ENCODE data around the gene IL12RB1. TPM values are rescaled to one million over a fixed set of nuclear protein-coding genes. Genes with fewer than 3 reads are reported as not detected.
A peak's percentile ranks its signal among the peaks of the same experiment; 100 is the strongest.

IL12RB1 gene
- total and polyA plus RNA-seq, 2 donors (not counting 3 experiments of a cell fraction or from before 2014, with no cell fraction given): not detected

DNA sequence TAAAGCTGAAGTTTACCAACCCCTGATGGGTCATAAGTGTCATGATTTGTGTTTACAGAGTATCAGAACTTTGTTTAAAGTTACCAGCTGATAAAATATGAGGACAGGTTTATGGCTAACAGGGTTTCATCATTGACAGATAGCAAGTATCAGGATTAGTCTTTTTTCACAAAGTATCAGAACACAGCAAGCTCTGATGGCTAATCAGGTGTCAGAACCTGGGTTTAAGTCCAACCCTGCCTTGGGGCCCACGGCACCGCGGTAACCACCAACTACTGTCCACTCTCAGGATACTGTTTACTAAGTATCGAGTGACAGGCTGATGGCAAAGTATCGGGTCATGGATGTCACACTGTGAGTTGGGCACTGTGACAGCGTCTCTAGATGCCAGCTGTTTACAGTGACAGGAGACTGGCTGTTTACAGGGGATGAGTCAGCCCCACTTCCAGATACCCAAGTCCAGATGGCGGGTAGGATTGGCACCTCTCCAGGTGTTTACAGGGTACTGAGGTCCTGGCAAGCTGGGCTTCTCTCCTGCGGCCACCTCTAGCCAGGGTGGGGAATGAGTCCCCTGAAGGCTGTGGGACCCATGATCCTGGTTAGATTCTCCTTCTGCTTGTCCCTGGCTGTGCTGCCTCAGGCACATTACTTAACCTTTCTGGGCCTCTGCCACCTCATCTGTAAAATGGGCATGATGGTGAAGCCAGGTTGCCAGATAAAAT, 57.0 kb downstream of the IL12RB1 start:
- H3K9me3 ChIP-seq (replicated peaks; ENCODE audit: control insufficient read depth, insufficient read depth, low read length): no peaks in the 10 kb centered on the region
- intact Hi-C loops (cut with micrococcal nuclease): no loop called here
- POLR2A ChIA-PET: interaction anchor here (0.7 kb wide), 2 partner anchors 14 to 491 kb away, joined by 3 to 9 read pairs; no protein-coding TSS in a partner anchor
- peak; percentile 36 for TF ChIP-seq FOS (IDR thresholded peaks at IDR 0.05; ENCODE audit: borderline replicate concordance, insufficient read depth, low read length)
- TF ChIP-seq, protein P1, sequence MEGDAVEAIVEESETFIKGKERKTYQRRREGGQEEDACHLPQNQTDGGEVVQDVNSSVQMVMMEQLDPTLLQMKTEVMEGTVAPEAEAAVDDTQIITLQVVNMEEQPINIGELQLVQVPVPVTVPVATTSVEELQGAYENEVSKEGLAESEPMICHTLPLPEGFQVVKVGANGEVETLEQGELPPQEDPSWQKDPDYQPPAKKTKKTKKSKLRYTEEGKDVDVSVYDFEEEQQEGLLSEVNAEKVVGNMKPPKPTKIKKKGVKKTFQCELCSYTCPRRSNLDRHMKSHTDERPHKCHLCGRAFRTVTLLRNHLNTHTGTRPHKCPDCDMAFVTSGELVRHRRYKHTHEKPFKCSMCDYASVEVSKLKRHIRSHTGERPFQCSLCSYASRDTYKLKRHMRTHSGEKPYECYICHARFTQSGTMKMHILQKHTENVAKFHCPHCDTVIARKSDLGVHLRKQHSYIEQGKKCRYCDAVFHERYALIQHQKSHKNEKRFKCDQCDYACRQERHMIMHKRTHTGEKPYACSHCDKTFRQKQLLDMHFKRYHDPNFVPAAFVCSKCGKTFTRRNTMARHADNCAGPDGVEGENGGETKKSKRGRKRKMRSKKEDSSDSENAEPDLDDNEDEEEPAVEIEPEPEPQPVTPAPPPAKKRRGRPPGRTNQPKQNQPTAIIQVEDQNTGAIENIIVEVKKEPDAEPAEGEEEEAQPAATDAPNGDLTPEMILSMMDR (IDR thresholded peaks at IDR 0.05; ENCODE audit: extremely low read depth in 1 of 2, insufficient read depth in 1 of 2, low read depth in 1 of 2, low read length in 2 of 2): no peak
- TF ChIP-seq JUN (IDR thresholded peaks at IDR 0.05; ENCODE audit: borderline replicate concordance, insufficient read depth, insufficient read length, low read depth): peak; percentile 53
- no peak for TF ChIP-seq EZH2 (IDR thresholded peaks at IDR 0.05; ENCODE audit: borderline replicate concordance, low read depth, low read length, severe bottlenecking)
- no peak for FAIRE-seq
- H3K4me3 ChIP-seq (replicated peaks in 1 of 3; ENCODE audit: insufficient read depth in 1 of 3, low read depth in 1 of 3, low read length in 3 of 3): no peak overlapping the region
- dilution Hi-C loops (cut with MboI; ENCODE audit: extremely low pct_ligation_motif_present, low sequenced_read_pairs): no loop called here
- no peaks in the 10 kb centered on the region for H3K9me1 ChIP-seq (replicated peaks; ENCODE audit: control insufficient read depth, extremely low read depth, insufficient read depth, low read length)
- no peaks in the 10 kb centered on the region for H4K20me1 ChIP-seq (replicated peaks; ENCODE audit: control insufficient read depth, extremely low read depth, insufficient read depth, low read length)
- H3K9ac ChIP-seq (replicated peaks; ENCODE audit: extremely low read depth, insufficient read depth, low read length): no peak overlapping the region
- no peak overlapping the region for H3K4me2 ChIP-seq (ENCODE audit: insufficient read depth, low read length)
- CTCF ChIA-PET: interaction anchor here (0.6 to 0.9 kb wide), 3 partner anchors 19 to 27 kb away, joined by 3 to 4 read pairs (median 3); partner anchors contain the start of gene ARRDC2
- no peaks in the 10 kb centered on the region for H3K79me2 ChIP-seq (ENCODE audit: control insufficient read depth, insufficient read depth, low read length)
- no peak overlapping the region for H3K27ac ChIP-seq (ENCODE audit: insufficient read depth, low read depth, low read length)
- BruUV-seq (replicated peaks): no TSS peak
- H3K4me1 ChIP-seq (ENCODE audit: control insufficient read depth, extremely low read depth, insufficient read depth, low read length): peaks cover 7% of the 10 kb centered on the region
- H2AFZ ChIP-seq (ENCODE audit: low read depth, low read length): peak overlapping the region; percentile 3
- H3K36me3 ChIP-seq (ENCODE audit: control insufficient read depth in 2 of 2, extremely low read depth in 1 of 2, insufficient read depth in 2 of 2, low read length in 2 of 2): no peaks in the 10 kb centered on the region
- H3K27me3 ChIP-seq (ENCODE audit: control insufficient read depth in 2 of 2, insufficient read depth in 2 of 2, low read length in 2 of 2): no peaks in the 10 kb centered on the region
- peak; percentile 81 for DNase-seq (ENCODE audit: low read depth, low spot score)

DNA sequence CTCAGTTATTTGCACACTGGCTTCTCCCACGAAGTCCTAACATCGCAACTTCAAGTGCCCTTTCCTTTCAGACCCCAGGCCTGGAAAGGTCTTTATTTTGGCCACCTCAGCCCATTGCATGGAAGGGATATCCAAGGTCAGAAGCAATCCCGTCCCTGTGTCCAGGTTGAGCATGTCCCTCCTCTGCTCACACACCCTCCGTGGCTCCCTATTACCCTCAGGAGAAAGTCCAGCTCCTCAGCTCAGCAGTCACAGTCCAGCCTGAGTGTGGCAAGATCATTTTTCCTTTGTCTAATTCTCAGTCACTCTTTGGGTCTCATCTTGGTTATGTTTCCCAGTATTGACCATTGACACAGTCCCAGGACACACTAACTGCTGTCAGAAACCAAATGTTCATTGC, 59.6 kb downstream of the IL12RB1 start:
- FAIRE-seq: no peak
- ChIA-PET POLR2A (no interaction called here), CTCF (no interaction called here)
- intact Hi-C loops (cut with micrococcal nuclease): no loop called here
- no TSS peak for BruUV-seq (replicated peaks)
- H3K79me2 ChIP-seq (ENCODE audit: control insufficient read depth, insufficient read depth, low read length): no peaks in the 10 kb centered on the region
- DNase-seq (ENCODE audit: low read depth, low spot score): no peak
- H4K20me1 ChIP-seq (replicated peaks; ENCODE audit: control insufficient read depth, extremely low read depth, insufficient read depth, low read length): no peaks in the 10 kb centered on the region
- H3K36me3 ChIP-seq (ENCODE audit: control insufficient read depth in 2 of 2, extremely low read depth in 1 of 2, insufficient read depth in 2 of 2, low read length in 2 of 2): no peaks in the 10 kb centered on the region
- no peak overlapping the region for H3K4me2 ChIP-seq (ENCODE audit: insufficient read depth, low read length)
- dilution Hi-C loops (cut with MboI; ENCODE audit: extremely low pct_ligation_motif_present, low sequenced_read_pairs): no loop called here
- TF ChIP-seq EZH2 (IDR thresholded peaks at IDR 0.05; ENCODE audit: borderline replicate concordance, low read depth, low read length, severe bottlenecking) (no peak), GATA2 (IDR thresholded peaks at IDR 0.05; ENCODE audit: insufficient read depth, insufficient read length, low read depth, low read length) (no peak), FOS (IDR thresholded peaks at IDR 0.05; ENCODE audit: borderline replicate concordance, insufficient read depth, low read length) (no peak), MYC (IDR thresholded peaks at IDR 0.05; ENCODE audit: low read depth, low read length) (no peak), JUN (IDR thresholded peaks at IDR 0.05; ENCODE audit: borderline replicate concordance, insufficient read depth, insufficient read length, low read depth) (no peak), POLR2AphosphoS5 (IDR thresholded peaks at IDR 0.05; ENCODE audit: insufficient read depth, low read depth, low read length) (no peak), POLR2A (IDR thresholded peaks at IDR 0.05; ENCODE audit: low read depth, low read length) (no peak)
- TF ChIP-seq, protein P1 (IDR thresholded peaks at IDR 0.05; ENCODE audit: extremely low read depth in 1 of 2, insufficient read depth in 1 of 2, low read depth in 1 of 2, low read length in 2 of 2): no peak
- TF ChIP-seq, protein P2, sequence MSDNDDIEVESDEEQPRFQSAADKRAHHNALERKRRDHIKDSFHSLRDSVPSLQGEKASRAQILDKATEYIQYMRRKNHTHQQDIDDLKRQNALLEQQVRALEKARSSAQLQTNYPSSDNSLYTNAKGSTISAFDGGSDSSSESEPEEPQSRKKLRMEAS (IDR thresholded peaks at IDR 0.05; ENCODE audit: insufficient read depth, insufficient read length): no peak
- H3K9ac ChIP-seq (replicated peaks; ENCODE audit: extremely low read depth, insufficient read depth, low read length): no peak overlapping the region
- no peaks in the 10 kb centered on the region for H3K9me1 ChIP-seq (replicated peaks; ENCODE audit: control insufficient read depth, extremely low read depth, insufficient read depth, low read length)
- no peaks in the 10 kb centered on the region for H3K9me3 ChIP-seq (replicated peaks; ENCODE audit: control insufficient read depth, insufficient read depth, low read length)
- no peak overlapping the region for H2AFZ ChIP-seq (ENCODE audit: low read depth, low read length)
- H3K27me3 ChIP-seq (ENCODE audit: control insufficient read depth in 2 of 2, insufficient read depth in 2 of 2, low read length in 2 of 2): no peaks in the 10 kb centered on the region
- H3K27ac ChIP-seq (ENCODE audit: insufficient read depth, low read depth, low read length): no peak overlapping the region
- H3K4me3 ChIP-seq (replicated peaks in 1 of 3; ENCODE audit: insufficient read depth in 1 of 3, low read depth in 1 of 3, low read length in 3 of 3): no peak overlapping the region
- peaks cover 24% of the 10 kb centered on the region for H3K4me1 ChIP-seq (ENCODE audit: control insufficient read depth, extremely low read depth, insufficient read depth, low read length)

Measured in endothelial cell of umbilical vein (primary cell).